Hematopoietic multipotent progenitor cell treated with erythropoietin and hydrocortisone succinate and interleukin-3 and kit ligand, for 15 days (in vitro differentiated cells): ENCODE data around the gene UGT1A6.
A peak's percentile ranks its signal among the peaks of the same experiment; 100 is the strongest.
"Not testable (repeated sequence)": the region's sequence is repeated elsewhere in the genome, so short reads cannot be mapped to it uniquely, and the experiment has no call there.

Source experiments
- DNase-seq: peaks from one replicate; pipeline ENCODE4 v3.0.0-alpha.2; 2015; ENCODE audit warnings: low spot score

The UGT1A6 gene

DNA sequence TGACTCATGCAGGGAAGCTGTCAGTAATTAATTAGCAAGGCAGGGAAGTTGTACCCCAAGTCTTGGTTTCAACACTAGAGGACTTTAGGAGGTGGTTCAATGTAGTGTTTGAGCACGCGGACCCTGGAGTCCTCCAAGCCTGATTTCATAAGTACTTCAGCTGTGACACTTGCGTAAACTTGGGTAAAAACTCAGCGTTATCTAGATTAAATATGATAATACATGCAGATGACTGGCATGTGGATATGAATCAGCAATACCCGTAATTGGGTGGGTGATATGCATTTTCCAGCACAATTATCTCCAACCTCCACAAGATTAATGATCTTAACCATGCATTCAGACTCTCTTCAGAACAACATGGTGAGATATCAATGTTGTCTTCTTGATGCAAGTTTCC lies 5.8 kb upstream of the UGT1A6 start:
- no peak for DNase-seq

DNA sequence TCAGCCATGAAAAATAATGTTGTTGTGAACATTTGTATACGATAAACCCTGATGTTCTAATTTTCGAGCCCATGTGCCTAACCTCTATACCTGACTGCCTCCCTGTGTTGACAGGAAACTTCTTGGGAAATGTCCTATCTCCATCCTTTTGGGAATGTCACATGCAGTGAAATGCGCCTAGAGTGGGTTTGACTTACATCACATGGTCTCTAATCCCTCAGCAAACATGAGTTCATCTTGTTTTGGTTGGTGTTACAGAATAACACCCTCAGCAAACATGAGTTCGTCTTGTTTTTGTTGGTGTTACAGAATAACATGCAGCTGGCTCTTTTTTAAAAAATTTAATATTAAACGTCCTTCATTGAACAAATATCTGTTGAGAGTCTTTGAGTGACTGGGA lies 4.3 kb upstream of the UGT1A6 start:
- no peak for DNase-seq

DNA sequence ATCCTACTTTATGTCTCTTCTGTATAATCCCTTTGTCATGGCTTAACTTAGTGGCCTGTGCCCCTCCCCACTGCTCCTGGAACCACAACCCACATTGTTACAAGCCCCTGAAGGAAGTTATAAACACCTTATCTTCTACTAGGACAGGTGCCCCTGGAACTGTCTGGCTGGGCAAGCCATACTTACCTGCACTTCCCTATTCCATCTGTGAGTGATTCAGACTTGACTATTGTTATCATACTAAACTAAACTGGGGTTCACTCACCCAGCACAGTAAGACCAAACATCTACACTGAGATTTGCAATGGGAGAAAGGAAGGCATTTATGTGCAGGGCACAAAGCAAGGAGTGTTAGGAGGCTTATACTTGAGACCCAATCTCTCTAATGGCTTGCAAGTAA lies 3.7 kb upstream of the UGT1A6 start:
- no peak for DNase-seq

DNA sequence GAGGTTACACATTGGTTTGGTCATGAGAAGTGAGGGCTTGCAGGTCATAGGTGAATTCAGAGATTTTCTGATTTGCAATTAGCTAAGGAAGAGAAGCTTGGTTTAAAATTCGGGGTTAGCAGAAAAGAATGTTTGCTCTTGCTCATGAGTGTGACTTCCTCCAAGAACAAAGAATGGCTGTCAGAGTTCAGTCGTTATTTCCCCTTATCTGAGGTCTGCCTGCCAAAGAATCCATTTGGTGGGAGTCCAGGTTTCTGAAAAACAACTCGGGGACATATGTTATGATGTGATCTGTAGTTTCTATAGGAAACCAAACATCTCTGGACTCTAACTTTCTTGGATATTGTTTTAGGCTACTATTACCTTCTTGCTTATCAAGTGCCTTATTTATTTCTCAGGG lies 3.2 kb upstream of the UGT1A6 start:
- no peak for DNase-seq

DNA sequence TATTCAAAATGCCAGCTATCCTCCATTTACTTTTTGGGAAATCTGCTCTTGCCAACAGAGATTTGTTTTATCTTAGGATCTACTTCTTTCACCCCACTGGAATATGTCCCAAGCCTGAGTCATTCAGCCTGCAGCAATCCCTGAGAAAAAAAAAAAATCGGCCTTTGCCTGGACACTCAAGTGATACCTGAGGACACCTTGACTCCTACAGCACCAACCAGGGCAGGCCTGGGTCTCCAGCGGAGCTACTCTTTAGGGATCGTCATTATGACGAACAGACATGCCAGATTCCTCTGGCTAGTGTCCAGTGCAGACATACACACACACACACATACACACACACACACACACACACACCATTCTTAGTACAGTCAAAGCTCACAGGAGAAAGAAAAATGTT lies 2.2 kb upstream of the UGT1A6 start:
- no peak for DNase-seq

DNA sequence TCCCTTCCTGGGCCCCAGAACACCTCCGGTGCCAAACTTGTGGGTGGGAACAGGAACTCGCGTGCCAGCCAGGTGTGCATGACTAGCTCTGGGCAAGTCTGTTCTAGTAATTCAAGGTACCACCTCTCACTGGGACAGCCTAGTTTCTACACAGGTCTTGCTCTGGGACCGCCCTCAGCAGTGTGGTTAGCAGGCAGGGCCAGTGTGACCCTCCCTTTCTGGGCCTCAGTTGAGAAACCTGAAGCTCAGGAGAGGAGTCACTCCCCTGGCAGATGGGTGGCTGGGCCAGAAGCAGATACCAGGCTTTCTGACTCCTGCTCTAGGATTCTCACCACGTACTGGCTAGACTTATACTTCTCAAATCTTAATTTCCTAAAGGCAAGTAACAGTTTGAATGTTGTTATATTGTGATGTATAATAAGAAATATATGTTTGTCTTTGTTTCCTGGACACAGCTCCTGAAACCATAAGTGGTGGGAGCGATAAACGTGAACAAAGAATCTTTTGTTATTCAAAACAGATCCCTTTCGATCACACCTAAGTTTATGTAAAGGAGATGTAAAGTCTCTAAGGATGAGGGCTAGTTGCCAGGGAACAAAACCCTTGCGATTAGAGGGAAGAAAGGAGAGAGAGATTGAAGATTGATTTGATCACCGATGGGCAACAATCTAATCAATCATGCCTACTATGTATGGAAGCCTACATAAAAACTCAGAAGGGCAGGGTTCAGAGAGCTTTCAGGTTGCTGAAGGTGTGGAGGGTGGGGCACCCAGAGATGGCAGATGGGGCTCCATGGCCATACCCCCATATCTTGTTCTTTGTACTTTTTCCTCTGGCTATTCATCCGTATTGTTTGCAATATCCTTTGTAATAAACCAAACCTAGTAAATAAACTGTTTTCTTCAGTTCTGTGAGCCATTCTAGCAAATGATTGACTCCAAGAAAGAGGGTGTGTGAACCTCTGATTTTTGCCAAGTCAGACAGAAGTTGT lies 952 bp upstream of the UGT1A6 start:
- no peak for DNase-seq

DNA sequence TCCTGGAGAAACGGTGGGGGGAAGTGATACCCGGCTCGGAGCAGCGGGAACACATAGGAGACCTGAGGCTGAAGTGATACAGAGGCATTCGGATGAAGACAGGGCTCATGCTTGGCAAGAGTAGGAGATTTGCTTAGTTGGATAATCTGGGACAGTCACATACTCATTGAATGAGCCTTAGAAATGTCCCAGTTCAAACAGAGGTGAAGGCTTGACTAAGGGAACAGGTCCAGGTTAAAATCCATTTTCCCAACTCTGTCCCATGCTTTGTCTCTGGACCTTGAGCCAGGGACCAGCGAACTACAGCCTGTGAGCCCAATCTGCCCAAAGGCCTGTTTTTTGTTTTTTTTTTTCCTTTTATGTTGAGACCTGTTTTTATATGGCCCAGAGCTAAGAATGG lies 1.3 kb downstream of the UGT1A6 start:
- DNase-seq, result no peak

DNA sequence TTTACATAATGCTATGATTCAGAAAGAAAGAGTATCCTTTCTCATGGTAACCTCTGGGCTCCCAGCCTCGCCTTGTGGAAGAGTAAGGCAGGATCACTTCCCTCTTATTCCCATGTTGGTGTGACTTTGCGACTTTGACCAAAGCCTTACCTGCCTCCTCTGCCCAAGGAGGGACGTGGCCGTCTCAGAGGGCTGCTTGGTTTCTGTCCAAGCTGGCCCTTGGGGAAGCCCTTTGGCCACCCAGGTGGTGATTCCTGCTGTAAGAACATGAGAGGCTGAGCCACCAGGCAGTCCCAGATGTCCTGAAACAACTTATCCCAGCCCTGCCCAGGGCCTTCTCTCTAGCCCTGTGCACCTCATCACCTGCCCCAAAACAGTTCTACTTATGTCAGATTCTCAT lies 6.0 kb downstream of the UGT1A6 start:
- DNase-seq, result no peak

DNA sequence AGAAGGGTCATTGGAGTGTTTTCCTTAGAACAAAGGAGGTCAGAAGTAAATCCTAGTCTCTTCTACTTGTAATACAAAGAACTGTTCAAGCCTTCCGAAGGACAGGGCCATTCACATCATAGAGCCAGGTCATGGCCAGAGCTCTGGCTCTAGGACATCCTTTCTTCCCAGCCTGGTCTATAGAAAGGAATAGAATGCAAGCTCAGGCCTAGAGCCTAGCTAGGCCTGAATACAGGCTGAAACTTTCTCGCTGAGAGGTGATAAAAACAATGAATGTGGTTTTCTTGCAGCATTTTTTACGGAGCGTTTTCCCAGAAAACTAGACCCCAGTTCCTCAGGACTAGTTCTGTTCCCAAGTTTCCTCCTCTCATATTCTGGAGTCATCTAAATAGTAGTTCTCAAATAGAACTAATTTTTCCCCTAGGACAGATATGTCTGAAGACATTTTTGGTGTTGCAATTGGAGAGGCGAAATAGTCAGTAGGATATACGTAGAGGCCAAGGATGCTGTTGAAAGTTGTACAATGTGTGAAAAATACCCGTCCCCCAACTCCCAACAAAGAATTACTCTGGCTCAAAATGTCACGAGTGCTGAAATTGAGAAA lies 6.8 kb downstream of the UGT1A6 start:
- no peak for DNase-seq

DNA sequence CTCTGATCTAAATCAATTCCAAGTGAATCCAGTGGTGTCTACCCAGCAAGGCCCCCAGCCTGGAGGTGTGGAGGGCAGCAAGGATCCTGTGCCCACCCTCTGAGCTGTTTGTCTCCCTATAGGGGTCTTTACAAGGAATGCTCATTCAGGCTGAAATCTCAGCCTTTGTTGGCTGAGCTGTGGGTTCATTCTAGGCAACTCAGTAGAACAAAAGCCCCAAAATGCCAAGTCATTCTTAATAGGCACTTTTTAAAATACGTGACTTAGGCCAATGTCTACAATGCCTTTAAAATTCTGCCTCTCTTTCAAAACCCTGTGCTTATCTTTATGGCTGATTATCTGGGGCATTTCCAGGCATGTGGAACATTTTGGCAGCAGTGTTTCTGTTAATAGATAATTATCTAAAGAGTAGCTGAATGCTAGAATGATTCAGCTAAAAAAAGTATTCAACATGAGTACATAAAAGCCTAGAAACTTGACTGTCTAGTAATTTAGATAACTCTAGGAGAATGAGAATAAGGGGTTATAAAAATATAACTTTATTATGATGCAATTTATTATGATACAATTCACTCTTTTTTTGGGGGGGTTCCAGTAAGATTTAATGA lies 7.4 kb downstream of the UGT1A6 start:
- DNase-seq, result peak; percentile 9

DNA sequence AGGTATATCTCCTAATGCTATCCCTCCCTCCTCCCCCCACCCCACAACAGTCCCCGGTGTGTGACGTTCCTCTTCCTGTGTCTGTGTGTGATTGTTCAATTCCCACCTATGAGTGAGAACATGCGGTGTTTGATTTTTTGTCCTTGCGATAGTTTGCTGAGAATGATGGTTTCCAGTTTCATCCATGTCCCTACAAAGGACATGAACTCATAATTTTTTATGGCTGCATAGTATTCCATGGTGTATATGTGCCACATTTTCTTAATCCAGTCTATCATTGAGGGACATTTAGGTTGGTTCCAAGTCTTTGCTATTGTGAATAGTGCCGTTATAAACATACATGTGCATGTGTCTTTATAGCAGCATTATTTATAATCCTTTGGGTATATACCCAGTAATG lies 8.2 kb downstream of the UGT1A6 start:
- not testable (repeated sequence) for DNase-seq

DNA sequence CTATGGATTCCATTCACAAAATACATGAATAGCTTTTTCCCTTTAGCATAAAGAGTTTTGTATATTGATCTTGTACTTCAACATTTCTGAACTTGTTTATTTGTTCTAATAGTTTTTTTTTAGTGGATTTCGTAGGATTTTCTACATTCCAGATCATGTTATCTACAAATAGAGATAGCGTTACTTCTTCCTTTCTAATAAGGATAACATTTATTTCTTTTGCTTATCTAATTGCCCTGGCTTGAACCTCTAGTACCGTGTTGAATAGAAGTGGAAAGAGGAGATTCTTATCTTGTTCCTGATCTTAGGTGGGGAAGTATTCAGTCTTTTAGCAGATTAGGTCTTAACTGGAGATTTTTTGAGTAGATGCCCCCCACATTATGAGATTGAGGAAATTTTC lies 9.5 kb downstream of the UGT1A6 start:
- no peak for DNase-seq

DNA sequence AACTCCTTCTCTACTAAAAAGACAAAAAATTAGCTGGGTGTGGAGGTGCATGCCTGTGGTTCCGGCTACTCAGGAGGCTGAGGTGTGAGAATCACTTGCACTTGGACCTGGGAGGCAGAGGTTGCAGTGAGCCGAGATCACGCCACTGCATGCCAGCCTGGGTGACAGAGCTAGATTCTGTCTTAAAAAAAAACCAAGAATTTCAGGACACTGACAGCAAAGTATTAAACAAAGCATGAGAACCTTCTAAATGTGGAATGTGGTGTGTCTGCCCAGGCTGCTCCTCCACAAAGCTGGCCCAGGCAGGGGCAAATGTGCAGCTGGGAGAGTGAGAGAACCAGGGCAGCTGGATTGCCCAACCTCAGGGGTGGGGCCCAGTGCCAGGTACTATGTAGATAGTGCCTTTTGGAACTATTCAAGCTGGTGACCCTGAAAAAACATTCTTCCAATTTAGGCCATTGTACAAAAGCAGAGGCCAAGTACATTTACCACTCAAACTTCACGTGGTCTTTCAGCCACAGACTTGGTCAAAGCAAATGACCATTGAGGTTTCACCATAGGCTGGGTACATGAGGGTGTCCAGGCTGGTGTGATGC lies 13.3 kb downstream of the UGT1A6 start:
- no peak for DNase-seq

DNA sequence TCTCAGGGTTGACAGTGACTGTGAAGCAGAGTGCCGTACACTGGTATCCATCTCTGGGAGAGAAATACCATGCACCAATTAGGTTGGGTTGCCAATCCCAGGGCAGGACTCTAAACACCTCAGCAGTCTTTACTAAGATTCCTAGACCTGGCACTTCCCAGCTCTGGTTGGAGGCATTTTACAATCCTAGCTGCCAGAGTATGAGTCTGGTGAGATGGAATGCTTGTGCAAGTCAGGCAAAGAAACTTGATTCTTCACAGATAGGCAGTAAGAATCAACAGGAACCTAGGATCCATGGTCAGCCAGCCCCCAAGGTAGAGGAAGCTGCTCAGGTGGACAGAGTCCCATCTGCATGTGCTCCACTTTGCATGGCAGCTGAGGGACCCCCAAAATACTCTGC lies 14.0 kb downstream of the UGT1A6 start:
- DNase-seq, result no peak

DNA sequence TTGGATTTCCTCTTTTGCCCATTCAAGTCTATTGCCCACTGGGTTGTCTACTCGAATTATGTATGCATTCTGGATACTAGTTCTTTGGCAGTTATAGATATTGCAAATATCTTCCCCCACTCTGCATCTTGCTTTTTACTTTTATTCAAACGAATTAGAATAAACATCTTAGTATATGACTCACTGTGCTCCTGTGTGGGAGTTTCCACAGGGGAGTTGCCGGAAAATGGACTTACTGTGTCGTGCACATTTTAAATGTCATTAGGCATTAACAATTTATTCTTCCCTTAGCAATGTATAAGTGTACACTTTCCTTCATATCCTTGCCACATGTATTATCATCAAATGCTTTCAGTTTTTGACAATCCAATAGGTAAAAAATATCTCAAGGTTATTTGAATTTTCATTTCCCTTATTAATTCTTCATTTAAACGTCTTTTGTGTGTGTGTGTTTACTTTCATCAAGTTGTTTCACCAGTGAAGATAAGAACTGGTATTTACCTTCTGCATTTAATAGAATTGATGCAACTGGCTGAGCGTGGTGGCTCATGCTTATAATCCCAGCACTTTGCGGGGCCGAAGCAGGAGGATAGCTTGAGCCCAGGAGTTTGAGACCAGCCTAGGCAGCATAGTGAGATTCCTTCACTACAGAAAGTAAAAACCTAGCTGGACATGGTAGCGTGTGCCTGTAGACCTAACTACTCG lies 15.4 kb downstream of the UGT1A6 start:
- no peak for DNase-seq

DNA sequence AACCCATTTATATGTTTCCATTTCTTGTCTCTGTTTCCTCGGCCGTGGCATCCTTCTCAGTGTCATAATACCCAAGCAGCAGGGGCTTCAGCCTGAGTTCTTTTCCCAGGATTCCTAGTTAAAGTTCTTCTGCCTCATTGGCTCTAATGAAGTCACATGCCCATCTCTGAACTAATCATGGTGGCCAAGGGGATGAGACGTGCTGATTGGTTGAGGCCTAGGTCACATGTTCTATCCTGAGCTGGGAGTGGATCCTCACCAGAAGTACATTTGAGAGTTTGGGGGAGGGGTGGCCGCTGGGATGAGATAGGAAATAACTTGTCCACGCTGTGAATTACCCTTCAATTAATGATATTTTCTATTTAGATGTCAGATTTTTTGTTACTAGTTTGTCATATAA lies 16.3 kb downstream of the UGT1A6 start:
- no peak for DNase-seq

DNA sequence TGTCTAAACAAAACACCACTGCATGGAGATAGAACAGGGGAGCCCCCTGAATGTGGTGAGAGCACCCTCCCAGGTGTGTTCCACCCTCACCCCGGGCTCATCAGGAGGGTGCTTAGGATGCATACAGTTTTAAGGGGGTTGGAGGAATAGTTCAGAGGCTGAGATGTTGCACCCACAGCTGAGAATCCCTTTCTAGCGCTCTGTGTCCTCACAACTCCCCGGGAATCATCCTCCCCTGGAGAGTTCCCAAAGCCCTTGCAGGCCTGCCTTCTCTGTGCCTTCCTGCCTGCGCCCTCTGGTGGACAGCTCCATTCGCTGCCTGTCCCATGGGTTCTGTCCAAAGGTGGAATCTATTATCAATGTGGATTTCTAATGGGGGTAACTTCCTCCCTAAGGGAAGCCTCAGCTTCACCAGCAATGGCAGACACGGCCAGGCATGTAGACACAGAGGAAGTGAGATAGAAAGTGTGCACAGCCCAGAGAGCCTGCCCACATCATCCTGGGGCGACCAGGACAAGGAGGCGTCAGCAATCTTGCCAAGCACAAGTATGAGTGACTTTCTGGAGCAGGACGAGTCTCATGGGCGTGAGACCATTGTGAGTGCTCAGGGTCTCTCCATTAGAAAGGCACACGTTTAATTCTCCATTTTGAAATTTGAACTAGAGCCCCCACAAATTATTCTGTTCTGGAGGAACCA lies 18.8 kb downstream of the UGT1A6 start:
- DNase-seq, result peak; percentile 58

DNA sequence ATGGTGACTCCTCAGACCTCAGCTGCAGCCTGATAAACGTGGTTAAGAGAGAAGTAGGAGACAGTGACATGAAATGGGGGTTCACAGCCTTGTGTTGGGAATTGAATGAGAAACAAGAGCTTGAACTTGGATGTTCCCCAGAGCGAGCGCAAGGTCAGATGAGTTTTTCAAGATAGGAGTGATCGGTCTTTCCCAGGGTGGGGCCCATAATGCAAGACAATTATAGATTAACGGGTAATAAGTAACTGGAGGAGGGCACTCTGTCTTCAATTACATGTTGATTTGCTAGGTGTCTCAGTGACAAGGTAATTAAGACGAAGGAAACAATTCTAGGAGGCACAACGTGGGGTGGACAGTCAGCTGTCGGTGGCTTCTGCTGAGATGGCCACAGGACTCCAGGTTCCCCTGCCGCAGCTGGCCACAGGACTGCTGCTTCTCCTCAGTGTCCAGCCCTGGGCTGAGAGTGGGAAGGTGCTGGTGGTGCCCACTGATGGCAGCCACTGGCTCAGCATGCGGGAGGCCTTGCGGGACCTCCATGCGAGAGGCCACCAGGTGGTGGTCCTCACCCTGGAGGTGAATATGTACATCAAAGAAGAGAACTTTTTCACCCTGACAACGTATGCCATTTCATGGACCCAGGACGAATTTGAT lies 20.0 kb downstream of the UGT1A6 start, which contains the start of gene UGT1A5:
UGT1A5 (plus strand) TSS at position 297 of the 651 bp plus-strand sequence; CDS start at position 382, 85 bp downstream.
- no peak for DNase-seq

DNA sequence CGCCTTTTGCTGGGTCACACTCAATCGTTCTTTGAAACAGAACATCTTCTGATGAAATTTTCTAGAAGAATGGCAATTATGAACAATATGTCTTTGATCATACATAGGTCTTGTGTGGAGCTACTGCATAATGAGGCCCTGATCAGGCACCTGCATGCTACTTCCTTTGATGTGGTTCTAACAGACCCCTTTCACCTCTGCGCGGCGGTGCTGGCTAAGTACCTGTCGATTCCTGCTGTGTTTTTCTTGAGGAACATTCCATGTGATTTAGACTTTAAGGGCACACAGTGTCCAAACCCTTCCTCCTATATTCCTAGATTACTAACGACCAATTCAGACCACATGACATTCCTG lies 20.5 kb downstream of the UGT1A6 start:
- no peak for DNase-seq

DNA sequence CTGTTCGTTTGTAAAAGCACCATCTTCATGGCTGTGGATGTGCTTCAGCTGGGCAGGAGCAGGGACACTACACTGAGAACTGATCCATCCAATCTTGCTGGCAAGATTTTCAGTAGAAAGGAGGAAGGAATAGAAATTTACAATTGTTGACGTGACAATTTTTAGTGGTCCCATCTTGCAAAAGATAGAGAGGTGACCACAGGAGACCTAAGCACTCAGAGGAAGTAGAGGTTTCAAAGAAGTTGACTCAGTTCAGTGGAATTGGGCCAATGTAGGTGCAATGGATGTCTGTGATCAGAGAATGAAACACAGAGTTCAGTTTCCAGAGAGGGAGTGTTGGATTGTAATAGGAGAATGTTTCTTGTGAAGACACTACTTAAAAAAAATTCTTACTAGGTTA lies 21.4 kb downstream of the UGT1A6 start:
- DNase-seq, result no peak

DNA sequence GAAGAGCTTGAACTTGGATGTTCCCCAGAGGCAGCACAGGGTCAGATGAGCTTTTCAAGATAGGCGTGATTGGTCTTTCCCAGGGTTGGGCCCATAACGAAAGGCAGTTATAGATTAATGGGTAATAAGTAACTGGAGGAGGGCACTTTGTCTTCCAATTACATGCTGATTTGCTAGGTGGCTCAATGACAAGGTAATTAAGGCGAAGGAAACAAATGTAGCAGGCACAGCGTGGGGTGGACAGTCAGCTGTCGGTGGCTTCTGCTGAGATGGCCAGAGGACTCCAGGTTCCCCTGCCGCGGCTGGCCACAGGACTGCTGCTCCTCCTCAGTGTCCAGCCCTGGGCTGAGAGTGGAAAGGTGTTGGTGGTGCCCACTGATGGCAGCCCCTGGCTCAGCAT lies 25.9 kb downstream of the UGT1A6 start, which contains the start of gene UGT1A4:
UGT1A4 (plus strand) TSS at position 185 of the 400 bp plus-strand sequence; CDS start at position 270, 85 bp downstream.
- DNase-seq, result no peak
